GM06990 (cell line): ENCODE measurements around the gene MLLT3.

Experiments
- DNase-seq: peaks from one replicate; pipeline ENCODE4 v3.0.0-alpha.2; 2011; ENCODE audit not compliant: insufficient read length; ENCODE audit errors: extremely low read depth
- H3K27me3 ChIP-seq: replicated peaks from 2 replicates; pipeline ENCODE4 v1.6.0; 2011; ENCODE audit warnings: low read length; ENCODE audit not compliant: control insufficient read depth, insufficient read depth
- H3K36me3 ChIP-seq: 2 replicates; pipeline ENCODE4 v1.5.1; 2011; ENCODE audit warnings: low read length; ENCODE audit not compliant: control insufficient read depth, insufficient read depth
- H3K4me3 ChIP-seq: replicated peaks from 2 replicates; pipeline ENCODE4 v1.5.1; 2011; ENCODE audit warnings: low read depth, mild to moderate bottlenecking, control low read depth, low read length
- TF ChIP-seq, protein P1 (sequence below): IDR thresholded peaks from 2 replicates; pipeline ENCODE4 v1.5.1; 2011; ENCODE audit warnings: low read length, control low read depth, mild to moderate bottlenecking, inconsistent platforms; ENCODE audit not compliant: insufficient read depth, poor library complexity, severe bottlenecking

MLLT3 gene

DNA sequence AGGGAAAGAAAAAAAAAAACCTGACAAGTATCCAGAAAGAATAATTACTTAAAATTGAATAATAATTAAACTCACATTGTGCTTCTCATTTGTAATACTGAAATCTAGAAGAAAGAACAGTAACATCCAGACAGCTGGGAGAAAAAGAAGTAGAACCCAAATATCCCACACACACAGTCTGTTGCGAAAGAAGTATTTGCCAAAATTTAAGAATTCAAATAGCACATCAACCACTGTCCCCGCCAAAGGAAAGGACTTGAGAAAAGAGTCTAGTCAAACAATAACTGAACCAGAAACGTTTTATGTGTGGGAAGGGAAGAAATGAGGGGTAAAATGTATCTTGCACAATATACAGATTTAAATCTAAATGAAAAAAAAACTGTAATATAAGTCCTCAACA lies 202.8 kb downstream of the MLLT3 start:
- TF ChIP-seq, protein P1, sequence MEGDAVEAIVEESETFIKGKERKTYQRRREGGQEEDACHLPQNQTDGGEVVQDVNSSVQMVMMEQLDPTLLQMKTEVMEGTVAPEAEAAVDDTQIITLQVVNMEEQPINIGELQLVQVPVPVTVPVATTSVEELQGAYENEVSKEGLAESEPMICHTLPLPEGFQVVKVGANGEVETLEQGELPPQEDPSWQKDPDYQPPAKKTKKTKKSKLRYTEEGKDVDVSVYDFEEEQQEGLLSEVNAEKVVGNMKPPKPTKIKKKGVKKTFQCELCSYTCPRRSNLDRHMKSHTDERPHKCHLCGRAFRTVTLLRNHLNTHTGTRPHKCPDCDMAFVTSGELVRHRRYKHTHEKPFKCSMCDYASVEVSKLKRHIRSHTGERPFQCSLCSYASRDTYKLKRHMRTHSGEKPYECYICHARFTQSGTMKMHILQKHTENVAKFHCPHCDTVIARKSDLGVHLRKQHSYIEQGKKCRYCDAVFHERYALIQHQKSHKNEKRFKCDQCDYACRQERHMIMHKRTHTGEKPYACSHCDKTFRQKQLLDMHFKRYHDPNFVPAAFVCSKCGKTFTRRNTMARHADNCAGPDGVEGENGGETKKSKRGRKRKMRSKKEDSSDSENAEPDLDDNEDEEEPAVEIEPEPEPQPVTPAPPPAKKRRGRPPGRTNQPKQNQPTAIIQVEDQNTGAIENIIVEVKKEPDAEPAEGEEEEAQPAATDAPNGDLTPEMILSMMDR: no peak
- Histone ChIP-seq H3K27me3 (no peaks in the 10 kb centered on the region), H3K36me3 (no peaks in the 10 kb centered on the region), H3K4me3 (no peak overlapping the region)
- DNase-seq: no peak

DNA sequence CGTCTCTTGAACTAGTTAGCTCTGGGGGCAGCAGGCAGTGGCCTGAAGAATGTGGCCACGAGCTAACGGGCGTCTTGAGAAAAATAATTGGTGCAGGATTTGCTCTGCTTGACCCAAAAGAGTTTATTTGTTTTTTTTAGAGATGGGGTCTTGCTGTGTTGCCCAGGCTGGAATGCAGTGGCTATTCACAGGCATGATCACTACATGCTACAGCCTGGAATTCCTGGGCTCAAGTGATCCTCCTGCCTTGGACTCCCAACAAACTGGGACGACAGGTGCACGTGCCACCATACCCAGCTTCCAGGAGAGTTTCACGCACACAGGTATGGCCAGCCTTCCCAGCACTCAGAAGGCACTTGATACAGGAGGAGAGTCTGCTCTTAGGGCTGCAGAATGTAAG lies 203.8 kb downstream of the MLLT3 start:
- no peaks in the 10 kb centered on the region; the same call in 1 of the 2 replicates for H3K36me3 ChIP-seq
- DNase-seq: no peak
- H3K27me3 ChIP-seq: no peaks in the 10 kb centered on the region
- TF ChIP-seq, protein P1: no peak
- H3K4me3 ChIP-seq: no peak overlapping the region

DNA sequence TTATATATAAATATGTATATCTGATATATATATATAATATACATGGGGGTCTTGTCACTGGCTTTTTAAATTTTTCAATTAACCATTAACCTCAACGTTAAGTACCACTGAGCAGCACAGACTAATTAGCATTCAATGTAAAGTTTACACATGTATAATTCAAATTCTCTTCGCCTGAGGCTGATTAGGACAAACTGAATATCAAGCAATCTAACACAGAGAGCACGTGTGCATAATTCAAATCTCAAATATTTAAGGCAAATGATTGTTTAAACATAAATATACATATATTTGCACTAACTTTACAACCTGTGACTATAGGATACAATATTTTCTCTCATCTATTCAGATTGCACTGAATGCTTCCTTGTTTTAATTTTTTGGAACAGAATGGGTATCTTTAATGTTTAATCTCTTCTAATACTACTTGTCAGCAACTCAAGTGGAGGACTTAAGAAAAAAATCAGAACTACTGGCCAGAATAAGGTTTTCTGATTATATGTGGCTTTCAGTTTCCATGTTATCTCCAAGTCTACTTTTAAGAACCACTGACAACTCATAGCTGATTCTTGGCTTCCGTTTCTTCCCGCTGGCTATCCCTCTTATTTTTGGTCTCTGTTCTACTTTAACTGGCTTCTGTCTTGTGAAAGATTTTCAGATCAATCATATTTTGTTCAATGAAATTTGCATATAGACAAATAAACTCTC lies 204.8 kb downstream of the MLLT3 start:
- Histone ChIP-seq H3K4me3 (no peak overlapping the region), H3K36me3 (no peaks in the 10 kb centered on the region; the same call in 1 of the 2 replicates), H3K27me3 (no peaks in the 10 kb centered on the region)
- DNase-seq: no peak
- TF ChIP-seq, protein P1: no peak

DNA sequence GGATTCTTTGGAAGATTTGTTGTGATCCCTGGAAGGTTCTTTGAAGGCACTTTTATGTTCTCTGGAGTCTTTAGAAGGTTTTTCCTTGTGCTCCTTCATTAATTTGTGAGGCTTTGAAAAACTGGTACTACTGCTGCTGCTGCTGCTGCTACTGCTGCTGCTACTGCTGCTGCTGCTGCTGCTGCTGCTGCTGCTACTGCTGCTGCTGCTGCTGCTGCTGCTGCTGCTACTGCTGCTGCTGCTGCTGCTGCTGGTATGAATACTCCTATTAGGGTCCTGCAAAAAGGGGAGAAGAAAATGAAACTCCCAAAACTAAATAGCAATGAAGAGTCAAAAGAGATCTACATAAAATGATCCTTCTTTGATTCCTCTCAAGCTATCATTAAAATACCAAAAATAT lies 208.1 kb downstream of the MLLT3 start:
- H3K27me3 ChIP-seq: no peaks in the 10 kb centered on the region
- H3K36me3 ChIP-seq: peaks cover 2% of the 10 kb centered on the region

DNA sequence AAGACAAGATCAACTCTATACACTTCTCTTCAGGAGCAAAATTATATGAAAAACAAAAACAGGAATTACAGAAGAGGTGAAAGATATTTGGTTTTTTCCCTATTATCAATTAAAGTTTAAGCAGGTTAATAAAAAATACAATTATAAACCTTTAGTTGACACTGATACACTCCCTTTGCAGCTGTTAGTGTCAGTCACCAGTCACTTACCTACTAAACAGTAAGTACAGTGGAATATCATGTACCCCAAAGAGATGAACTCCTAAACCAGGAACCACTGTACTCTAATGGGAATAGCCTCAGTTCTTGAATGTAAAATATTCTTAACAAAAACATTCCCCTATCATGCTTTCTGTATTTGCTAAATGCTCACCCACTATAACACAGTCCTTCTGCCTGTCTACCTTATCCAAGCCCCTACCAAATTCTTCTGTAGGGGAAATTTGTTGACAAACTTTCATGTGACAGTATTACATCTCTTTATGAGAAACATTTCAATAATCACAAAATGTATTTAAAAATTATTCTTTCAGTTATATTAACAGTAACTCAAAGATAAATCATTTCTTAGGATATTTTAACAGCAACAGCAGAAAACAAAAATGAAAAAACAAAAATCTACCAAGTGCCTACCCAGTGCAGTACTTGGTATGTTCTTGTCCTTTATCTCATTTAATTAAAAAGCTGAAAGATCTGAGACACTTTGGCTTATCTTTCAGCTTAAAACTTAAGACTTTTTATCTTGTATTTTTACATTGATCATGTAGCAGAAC lies 212.8 kb downstream of the MLLT3 start:
- Histone ChIP-seq H3K27me3 (no peaks in the 10 kb centered on the region), H3K4me3 (no peak overlapping the region), H3K36me3 (peaks cover 2% of the 10 kb centered on the region)
- TF ChIP-seq, protein P1: no peak
- DNase-seq: no peak

More for the DNA sequence above, 208.1 kb downstream of the MLLT3 start:
- TF ChIP-seq, protein P1: no peak
- DNase-seq: no peak
- H3K4me3 ChIP-seq: no peak overlapping the region
